Measurements from ENCODE around the gene HEY2. TPM values are rescaled to one million over a fixed set of nuclear protein-coding genes. Genes with fewer than 3 reads are reported as not detected.

The HEY2 gene
- total and polyA plus RNA-seq, 2 donors (not counting 1 experiment from before 2014, with no cell fraction given) = 0.12 TPM; not detected in 1

- Mint-ChIP-seq H3K27ac (no peak overlapping the region), H3K4me3 (no peak overlapping the region), H3K9me3 (ENCODE audit: insufficient read depth) (no peaks in the 10 kb centered on the region), H3K27me3 (peaks cover 42% of the 10 kb centered on the region), H3K4me1 (no peaks in the 10 kb centered on the region)
- intact Hi-C loops (cut with micrococcal nuclease) = no loop called here
- Histone ChIP-seq H3K4me3 (ENCODE audit: control extremely low read depth in 1 of 5, extremely low read depth in 1 of 5, insufficient read depth in 1 of 5, low read depth in 2 of 5, low read length in 4 of 5) (no peak overlapping the region), H3K4me1 (ENCODE audit: control insufficient read depth in 2 of 2, insufficient read depth in 2 of 2, low read length in 2 of 2) (no peaks in the 10 kb centered on the region), H3K27ac (ENCODE audit: low read length in 2 of 2) (no peak overlapping the region), H4K20me1 (ENCODE audit: control insufficient read depth, insufficient read depth, low read length, poor library complexity, severe bottlenecking) (no peaks in the 10 kb centered on the region), H3K27me3 (replicated peaks in 1 of 4; ENCODE audit: control extremely low read depth in 1 of 4, control insufficient read depth in 3 of 4, insufficient read depth in 4 of 4, low read length in 3 of 4) (peaks cover 0 to 18% (median 5%) of the 10 kb centered on the region in 4 experiments), H3K9me3 (ENCODE audit: control extremely low read depth in 1 of 3, control insufficient read depth in 2 of 3, insufficient read depth in 1 of 3, low read length in 2 of 3) (no peaks in the 10 kb centered on the region), H3K79me2 (ENCODE audit: control insufficient read depth, insufficient read depth, low read length) (no peaks in the 10 kb centered on the region), H3K4me2 (replicated peaks; ENCODE audit: low read depth, low read length, poor library complexity, severe bottlenecking) (no peak overlapping the region), H2AFZ (ENCODE audit: insufficient read depth, low read depth, low read length, poor library complexity, severe bottlenecking) (no peak overlapping the region), H3K36me3 (replicated peaks in 1 of 2; ENCODE audit: control extremely low read depth in 1 of 2, control insufficient read depth in 1 of 2, extremely low read depth in 1 of 2, insufficient read depth in 2 of 2, low read length in 1 of 2) (no peaks in the 10 kb centered on the region), H3K9ac (ENCODE audit: low read length) (no peak overlapping the region)
- ATAC-seq (ENCODE audit: low read depth) (no peak), DNase-seq (no peak)
- ChIA-PET POLR2A (no interaction called here), CTCF (no interaction called here)
- TF ChIP-seq EZH2 (IDR thresholded peaks at IDR 0.05; ENCODE audit: borderline replicate concordance, insufficient read depth, low read depth, low read length, poor library complexity, severe bottlenecking) = no peak
- TF ChIP-seq CTCF (IDR thresholded peaks at IDR 0.05) = no peak
- no CpG with 5 or more reads among the region's 3 CpGs for WGBS (ENCODE audit: insufficient coverage)
Observed at GRCh38 chr6:125733516-125734300, 15.7 kb upstream of the HEY2 start.

DNA sequence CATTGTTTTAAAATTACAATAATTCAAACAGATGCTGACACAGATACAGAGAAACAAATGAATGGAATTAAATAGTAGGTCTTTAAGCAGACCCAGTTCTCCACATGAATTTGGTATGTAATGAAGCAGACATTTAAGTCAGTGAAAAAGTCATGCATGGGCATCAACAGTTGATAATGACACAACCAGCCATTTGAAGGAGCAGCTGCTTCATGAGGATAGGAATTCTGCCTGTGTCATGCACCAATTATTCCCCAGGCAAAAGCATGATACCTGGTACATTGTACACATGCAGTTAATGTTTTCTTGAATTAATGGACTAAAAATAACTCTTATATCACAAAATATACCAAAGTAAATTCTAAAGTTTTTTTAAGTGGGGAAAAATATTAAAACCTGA lies 11.2 kb upstream of the HEY2 start:
- Histone ChIP-seq H3K4me1 (ENCODE audit: control insufficient read depth in 2 of 2, insufficient read depth in 2 of 2, low read length in 2 of 2) (no peaks in the 10 kb centered on the region), H4K20me1 (ENCODE audit: control insufficient read depth, insufficient read depth, low read length, poor library complexity, severe bottlenecking) (no peaks in the 10 kb centered on the region), H3K9me3 (ENCODE audit: control extremely low read depth in 1 of 3, control insufficient read depth in 2 of 3, insufficient read depth in 1 of 3, low read length in 2 of 3) (no peaks in the 10 kb centered on the region), H3K27ac (ENCODE audit: low read length in 2 of 2) (no peak overlapping the region), H3K79me2 (ENCODE audit: control insufficient read depth, insufficient read depth, low read length) (no peaks in the 10 kb centered on the region), H3K9ac (ENCODE audit: low read length) (no peak overlapping the region), H3K27me3 (replicated peaks in 1 of 4; ENCODE audit: control extremely low read depth in 1 of 4, control insufficient read depth in 3 of 4, insufficient read depth in 4 of 4, low read length in 3 of 4) (peaks cover 0 to 15% (median 3%) of the 10 kb centered on the region in 4 experiments), H2AFZ (ENCODE audit: insufficient read depth, low read depth, low read length, poor library complexity, severe bottlenecking) (no peak overlapping the region), H3K4me2 (replicated peaks; ENCODE audit: low read depth, low read length, poor library complexity, severe bottlenecking) (no peak overlapping the region), H3K36me3 (replicated peaks in 1 of 2; ENCODE audit: control extremely low read depth in 1 of 2, control insufficient read depth in 1 of 2, extremely low read depth in 1 of 2, insufficient read depth in 2 of 2, low read length in 1 of 2) (no peaks in the 10 kb centered on the region), H3K4me3 (ENCODE audit: control extremely low read depth in 1 of 5, extremely low read depth in 1 of 5, insufficient read depth in 1 of 5, low read depth in 2 of 5, low read length in 4 of 5) (no peak overlapping the region)
- Mint-ChIP-seq H3K4me3 (no peak overlapping the region), H3K27me3 (peaks cover 55% of the 10 kb centered on the region), H3K4me1 (no peaks in the 10 kb centered on the region), H3K27ac (no peak overlapping the region), H3K9me3 (ENCODE audit: insufficient read depth) (no peaks in the 10 kb centered on the region)
- DNase-seq (no peak), ATAC-seq (ENCODE audit: low read depth) (no peak)
- ChIA-PET POLR2A (no interaction called here), CTCF (no interaction called here)
- intact Hi-C loops (cut with micrococcal nuclease) = no loop called here
- TF ChIP-seq CTCF (IDR thresholded peaks at IDR 0.05) (no peak), EZH2 (IDR thresholded peaks at IDR 0.05; ENCODE audit: borderline replicate concordance, insufficient read depth, low read depth, low read length, poor library complexity, severe bottlenecking) (no peak)
